HG02973 (cell line): ENCODE measurements around the gene FCAMR.

ENCODE experiments used
- ATAC-seq: cut with Tn5 transposase; IDR thresholded peaks from one replicate; pipeline ENCODE4 v1.9.1; 2021; ENCODE audit warnings: moderate library complexity; ENCODE audit not compliant: unreplicated experiment

The FCAMR gene

GRCh38 chr1:206960676-206961386 lies 9.4 kb downstream of the FCAMR start:
- ATAC-seq: no peak

- ATAC-seq: no peak
Measured at GRCh38 chr1:206958144-206958543, 12.1 kb downstream of the FCAMR start.

GRCh38 chr1:206957639-206958038 lies 12.6 kb downstream of the FCAMR start:
- ATAC-seq: no peak

GRCh38 chr1:206955476-206956451 lies 14.5 kb downstream of the FCAMR start:
- no peak for ATAC-seq

- no peak for ATAC-seq
Measured at GRCh38 chr1:206954459-206955342, 15.6 kb downstream of the FCAMR start.

- ATAC-seq: no peak
Measured at GRCh38 chr1:206953626-206954025, 16.6 kb downstream of the FCAMR start.

- ATAC-seq: no peak
Measured at GRCh38 chr1:206953126-206953525, 17.1 kb downstream of the FCAMR start.

- no peak for ATAC-seq
Measured at GRCh38 chr1:206952171-206952570, 18.1 kb downstream of the FCAMR start.

GRCh38 chr1:206951318-206952100 lies 18.8 kb downstream of the FCAMR start:
- ATAC-seq: no peak

- ATAC-seq: no peak
Measured at GRCh38 chr1:206949641-206950040, 20.6 kb downstream of the FCAMR start.

GRCh38 chr1:206949208-206949607 lies 21.1 kb downstream of the FCAMR start:
- no peak for ATAC-seq

- ATAC-seq: no peak
Measured at GRCh38 chr1:206947255-206947654, 23.0 kb downstream of the FCAMR start.

- ATAC-seq: no peak
Measured at GRCh38 chr1:206946261-206946660, 24.0 kb downstream of the FCAMR start, which contains the start of gene PIGR. Gene PIGR (minus strand): TSS chr1:206946466. CDS start chr1:206940531, 5,935 bp downstream.

- no peak for ATAC-seq
Measured at GRCh38 chr1:206945779-206946178, 24.5 kb downstream of the FCAMR start.

- no peak for ATAC-seq
Measured at GRCh38 chr1:206944703-206945102, 25.6 kb downstream of the FCAMR start.

- no peak for ATAC-seq
Measured at GRCh38 chr1:206941766-206942418, 28.4 kb downstream of the FCAMR start.

- ATAC-seq: no peak
Measured at GRCh38 chr1:206940588-206940936, 29.7 kb downstream of the FCAMR start.

- ATAC-seq: no peak
Measured at GRCh38 chr1:206939841-206940587, 30.2 kb downstream of the FCAMR start.

- no peak for ATAC-seq
Measured at GRCh38 chr1:206939131-206939530, 31.1 kb downstream of the FCAMR start.
